OCI-LY7 (cell line): ENCODE results near the gene SLC16A14. TPM values are rescaled to one million over a fixed set of nuclear protein-coding genes. Genes with fewer than 3 reads are reported as not detected.
A peak's percentile ranks its signal among the peaks of the same experiment; 100 is the strongest.

Experiments
- BruUV-seq: library from RNA; stranded (reverse); fragments of 400-500 nt; replicated peaks from 2 replicates; lab custom pipeline; 2021; lab: Mats Ljungman, UMichigan
- CTCF ChIA-PET: fragments of 300-600 bp; sonication (Branson Sonifier 250); formaldehyde crosslinking; loops from one replicate; lab custom pipeline; 2022; ENCODE audit warnings: antibody characterized with exemption; ENCODE audit not compliant: unreplicated experiment; lab: Charles Lee
- POLR2A ChIA-PET: fragments of 300-600 bp; sonication (Branson Sonifier 250); formaldehyde crosslinking; loops from one replicate; lab custom pipeline; 2022; ENCODE audit warnings: antibody characterized with exemption; lab: Charles Lee
- DNase-seq: peaks from one replicate; pipeline ENCODE4 v3.0.0-alpha.2; 2015; ENCODE audit warnings: low spot score
- H2AFZ ChIP-seq: fragments of 200-600 bp; sonication (generic), shearing (Covaris generic); 2 replicates; pipeline ENCODE4 v1.6.1; 2014; ENCODE audit warnings: mild to moderate bottlenecking, antibody characterized with exemption, low read length, moderate library complexity
- H3K27ac ChIP-seq: fragments of 200-600 bp; sonication (generic); 2 replicates; pipeline ENCODE4 v1.5.1; 2014; ENCODE audit warnings: mixed run types, low read depth, mild to moderate bottlenecking, moderate library complexity, low read length, inconsistent platforms; ENCODE audit not compliant: poor library complexity, severe bottlenecking
- H3K36me3 ChIP-seq: fragments of 200-600 bp; sonication (generic); 2 replicates; pipeline ENCODE4 v1.6.1; 2014; ENCODE audit warnings: mild to moderate bottlenecking, antibody characterized with exemption, low read length, moderate library complexity, mixed read lengths; ENCODE audit not compliant: insufficient read depth
- H3K4me1 ChIP-seq: fragments of 200-600 bp; sonication (generic); 2 replicates; pipeline ENCODE4 v1.5.1; 2014; ENCODE audit warnings: mild to moderate bottlenecking, low read length; ENCODE audit not compliant: insufficient read depth, poor library complexity, severe bottlenecking
- H3K4me2 ChIP-seq: fragments of 200-600 bp; sonication (generic); 2 replicates; pipeline ENCODE4 v1.6.1; 2014; ENCODE audit warnings: mild to moderate bottlenecking, low read length
- H3K4me3 ChIP-seq: fragments of 200-600 bp; sonication (generic); 2 replicates; pipeline ENCODE4 v1.5.1; 2014; ENCODE audit warnings: mild to moderate bottlenecking, low read depth, low read length; ENCODE audit not compliant: poor library complexity, severe bottlenecking
- H3K79me2 ChIP-seq: fragments of 200-600 bp; sonication (generic); 2 replicates; pipeline ENCODE4 v1.6.1; 2016; ENCODE audit warnings: low read depth, mild to moderate bottlenecking, low read length, moderate library complexity, mixed read lengths; ENCODE audit not compliant: insufficient read depth
- H3K9me2 ChIP-seq: fragments of 200-600 bp; sonication (generic); 2 replicates; pipeline ENCODE4 v1.6.1; 2016; ENCODE audit warnings: mild to moderate bottlenecking, low read length, mixed read lengths; ENCODE audit not compliant: insufficient read depth
- H3K9me3 ChIP-seq: fragments of 200-600 bp; sonication (generic); 2 replicates; pipeline ENCODE4 v1.6.1; 2014; ENCODE audit warnings: mild to moderate bottlenecking, mixed run types, low read length, mixed read lengths
- H4K20me1 ChIP-seq: fragments of 200-600 bp; sonication (generic); 2 replicates; pipeline ENCODE4 v1.6.1; 2014; ENCODE audit warnings: mild to moderate bottlenecking, antibody characterized with exemption, low read length, moderate library complexity, mixed read lengths; ENCODE audit not compliant: insufficient read depth
- EZH2phosphoT487 ChIP-seq: fragments of 200-600 bp; sonication (generic); IDR thresholded peaks from 2 replicates; pipeline ENCODE4 v1.6.1; 2018; ENCODE audit warnings: low read depth, borderline replicate concordance, mild to moderate bottlenecking, mixed run types, antibody characterized with exemption, low read length, moderate library complexity, mixed read lengths
- intact Hi-C: fragments of 100-400 bp; cut with micrococcal nuclease; formaldehyde crosslinking; loops from one replicate; pipeline ENCODE4 v1.10.0; 2022; ENCODE audit not compliant: unreplicated experiment
- total RNA-seq, 2 experiments: library from RNA; depleted of rRNA in 1 of 2; stranded (reverse); fragments of >200 nt in 1 of 2; shearing (Covaris generic) in 1 of 2; gene quantifications; 2 replicates each; pipeline ENCODE4 v1.2.3, GENCODE V29; 2014 to 2022
- TF ChIP-seq, protein P1 (sequence below): fragments of 200-600 bp; sonication (generic); conservative IDR thresholded peaks from 2 replicates; pipeline ENCODE4 v1.5.1; 2014; ENCODE audit warnings: mild to moderate bottlenecking, antibody characterized with exemption, low read length, moderate library complexity, mixed read lengths

SLC16A14 gene
- total RNA-seq, 2 experiments from 2014 or later = not detected

DNA sequence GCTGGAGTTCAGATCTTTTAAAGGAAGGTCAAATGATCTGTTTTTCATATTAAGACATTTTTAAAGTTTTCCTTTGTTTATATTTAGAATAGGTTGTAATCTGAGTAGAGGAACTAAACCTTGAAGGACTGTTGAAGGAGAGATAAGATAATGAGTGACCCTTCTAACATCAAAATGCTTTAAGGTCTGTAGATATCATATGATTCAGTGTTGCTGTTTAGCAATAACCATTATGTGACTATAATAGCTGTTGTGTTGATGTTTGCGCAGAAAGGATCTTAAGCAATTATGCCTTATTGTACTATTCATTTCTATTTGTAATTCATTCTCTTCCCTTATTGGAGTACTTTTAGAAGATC, 60.0 kb downstream of the SLC16A14 start:
- TF ChIP-seq EZH2phosphoT487 = no peak
- TF ChIP-seq, protein P1, sequence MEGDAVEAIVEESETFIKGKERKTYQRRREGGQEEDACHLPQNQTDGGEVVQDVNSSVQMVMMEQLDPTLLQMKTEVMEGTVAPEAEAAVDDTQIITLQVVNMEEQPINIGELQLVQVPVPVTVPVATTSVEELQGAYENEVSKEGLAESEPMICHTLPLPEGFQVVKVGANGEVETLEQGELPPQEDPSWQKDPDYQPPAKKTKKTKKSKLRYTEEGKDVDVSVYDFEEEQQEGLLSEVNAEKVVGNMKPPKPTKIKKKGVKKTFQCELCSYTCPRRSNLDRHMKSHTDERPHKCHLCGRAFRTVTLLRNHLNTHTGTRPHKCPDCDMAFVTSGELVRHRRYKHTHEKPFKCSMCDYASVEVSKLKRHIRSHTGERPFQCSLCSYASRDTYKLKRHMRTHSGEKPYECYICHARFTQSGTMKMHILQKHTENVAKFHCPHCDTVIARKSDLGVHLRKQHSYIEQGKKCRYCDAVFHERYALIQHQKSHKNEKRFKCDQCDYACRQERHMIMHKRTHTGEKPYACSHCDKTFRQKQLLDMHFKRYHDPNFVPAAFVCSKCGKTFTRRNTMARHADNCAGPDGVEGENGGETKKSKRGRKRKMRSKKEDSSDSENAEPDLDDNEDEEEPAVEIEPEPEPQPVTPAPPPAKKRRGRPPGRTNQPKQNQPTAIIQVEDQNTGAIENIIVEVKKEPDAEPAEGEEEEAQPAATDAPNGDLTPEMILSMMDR = no peak
- Histone ChIP-seq H3K4me2 (0 out of 2 replicates have a peak overlapping the region, but pooled peaks have one; percentile 21), H4K20me1 (no peaks in the 10 kb centered on the region), H3K79me2 (no peaks in the 10 kb centered on the region), H3K4me1 (no peaks in the 10 kb centered on the region), H3K9me2 (no peaks in the 10 kb centered on the region), H2AFZ (0 out of 2 replicates have a peak overlapping the region, but pooled peaks have one; percentile 35), H3K27ac (no peak overlapping the region), H3K4me3 (no peak overlapping the region), H3K36me3 (no peaks in the 10 kb centered on the region), H3K9me3 (no peaks in the 10 kb centered on the region)
- intact Hi-C loops = loop anchor here (1.0 to 5.0 kb wide), 4 partner anchors 154 to 789 kb away; no protein-coding TSS in a partner anchor
- CTCF ChIA-PET = interaction anchor here (0.7 kb wide), 1 partner anchor 23 kb away, joined by 3 read pairs; no protein-coding TSS in a partner anchor
- BruUV-seq = no TSS peak
- no peak for DNase-seq
- POLR2A ChIA-PET = interaction anchor here (0.6 kb wide), 1 partner anchor 318 kb away, joined by 3 read pairs; no protein-coding TSS in a partner anchor

DNA sequence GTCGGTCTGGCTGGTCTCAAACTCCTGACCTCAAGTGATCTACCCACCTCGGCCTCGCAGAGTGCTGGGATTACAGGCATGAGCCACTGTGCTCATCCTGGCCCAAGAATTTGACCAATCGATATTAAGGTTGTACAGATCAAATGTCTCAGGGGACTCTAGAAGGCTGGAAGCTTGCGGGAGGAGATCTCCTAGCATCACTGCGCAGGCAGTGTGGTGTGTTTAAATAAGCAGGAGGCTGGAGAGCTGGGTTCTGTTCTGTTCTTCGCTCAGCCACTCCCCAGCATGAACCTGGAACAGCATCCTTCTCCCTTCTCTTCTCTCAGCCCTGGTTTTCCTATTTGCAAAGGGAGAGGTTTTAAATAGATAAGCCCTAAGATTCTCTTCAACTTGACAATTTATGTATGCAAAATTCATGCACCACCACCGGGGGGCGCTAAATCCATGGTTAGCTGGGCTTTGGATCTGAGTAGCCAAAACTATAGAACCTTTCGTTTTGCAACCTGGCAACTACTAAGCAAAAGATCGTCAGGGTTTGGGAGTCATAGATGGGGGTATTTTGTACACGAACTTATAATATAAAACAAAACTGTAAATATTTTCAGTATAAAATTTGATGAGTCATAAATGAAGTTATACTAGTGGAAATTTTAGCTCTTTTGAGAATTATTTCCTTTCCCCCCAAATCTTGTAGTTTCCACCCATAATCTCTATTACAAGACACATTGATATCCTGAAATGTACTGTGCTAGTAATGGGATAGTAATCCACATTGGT, 60.6 kb downstream of the SLC16A14 start:
- TF ChIP-seq, protein P1 = peak; percentile 94
- TF ChIP-seq EZH2phosphoT487 = no peak
- no TSS peak for BruUV-seq
- H3K79me2 ChIP-seq = no peaks in the 10 kb centered on the region
- 0 out of 2 replicates have a peak overlapping the region, but pooled peaks have one; percentile 21 for H3K4me2 ChIP-seq
- H3K4me1 ChIP-seq = no peaks in the 10 kb centered on the region
- H3K9me3 ChIP-seq = no peaks in the 10 kb centered on the region
- no peak overlapping the region for H3K27ac ChIP-seq
- ChIA-PET CTCF (interaction anchor here (0.7 to 1.1 kb wide), 2 partner anchors 23 to 597 kb away, joined by 3 read pairs; no protein-coding TSS in a partner anchor), POLR2A (interaction anchor here (0.5 to 0.6 kb wide), 3 partner anchors 159 to 706 kb away, joined by 3 read pairs; no protein-coding TSS in a partner anchor)
- no peak overlapping the region for H3K4me3 ChIP-seq
- intact Hi-C loops = loop anchor here (1.0 to 5.0 kb wide), 4 partner anchors 154 to 789 kb away; no protein-coding TSS in a partner anchor
- DNase-seq = peak; percentile 62
- H2AFZ ChIP-seq = 0 out of 2 replicates have a peak overlapping the region, but pooled peaks have one; percentile 35
- no peaks in the 10 kb centered on the region for H3K9me2 ChIP-seq
- no peaks in the 10 kb centered on the region for H4K20me1 ChIP-seq
- H3K36me3 ChIP-seq = no peaks in the 10 kb centered on the region
